ELR (cell line): ENCODE data around the gene CDKN2D.
"Not testable (repeated sequence)": the region's sequence is repeated elsewhere in the genome, so short reads cannot be mapped to it uniquely, and the experiment has no call there.

Experiments
- DNase-seq: peaks from one replicate; pipeline ENCODE4 v3.0.0-alpha.2; 2015; ENCODE audit warnings: low read depth

CDKN2D gene

GRCh38 chr19:10580979-10581631 lies 12.3 kb upstream of the CDKN2D start:
- DNase-seq = peak; percentile 96

- no peak for DNase-seq
These were observed 9.2 kb upstream of the CDKN2D start for GRCh38 chr19:10577951-10578350.

GRCh38 chr19:10575011-10575716 lies 6.4 kb upstream of the CDKN2D start:
- no peak for DNase-seq

DNA sequence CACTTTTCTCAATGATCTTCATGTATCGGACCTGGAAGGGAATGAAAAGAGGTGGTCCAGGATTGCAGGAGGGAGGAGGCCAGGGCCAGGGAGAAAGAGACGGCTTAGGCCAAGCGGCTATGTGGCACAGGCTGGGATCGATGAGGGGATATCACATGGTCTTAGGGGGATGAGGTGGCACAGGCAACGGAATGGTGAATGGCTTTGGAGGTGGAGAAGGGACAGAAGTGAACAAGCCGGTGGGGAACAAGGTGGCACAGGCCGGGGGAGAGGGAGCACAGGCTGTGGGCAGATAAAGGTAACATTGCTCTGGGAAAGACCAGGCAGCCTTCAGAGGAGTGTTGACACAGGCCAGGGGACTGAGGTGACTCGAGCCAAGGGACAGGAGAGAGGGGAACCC lies 5.7 kb upstream of the CDKN2D start:
- no peak for DNase-seq

DNA sequence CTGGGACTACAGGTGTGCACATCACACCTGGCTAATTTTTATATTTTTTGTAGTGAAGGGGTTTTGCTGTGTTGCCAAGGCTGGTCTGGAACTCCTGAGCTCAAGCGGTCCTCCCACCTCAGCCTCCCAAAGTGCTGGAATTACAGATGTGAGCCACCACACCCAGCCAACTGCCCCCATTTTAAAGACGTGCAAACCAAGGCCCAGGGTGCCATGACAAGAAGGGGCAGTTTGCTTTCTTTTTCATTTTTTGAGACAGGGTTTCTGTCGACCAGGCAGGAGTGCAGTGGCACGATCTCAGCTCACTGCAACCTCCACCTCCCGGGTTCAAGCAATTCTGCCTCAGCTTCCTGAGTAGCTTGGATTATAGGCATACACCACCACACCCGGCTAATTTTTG lies 5.0 kb upstream of the CDKN2D start:
- DNase-seq = not testable (repeated sequence)

GRCh38 chr19:10568062-10568825 lies 535 bp downstream of the CDKN2D start:
- peak; percentile 37 for DNase-seq

GRCh38 chr19:10567656-10568055 lies 1.1 kb downstream of the CDKN2D start:
- no peak for DNase-seq

DNA sequence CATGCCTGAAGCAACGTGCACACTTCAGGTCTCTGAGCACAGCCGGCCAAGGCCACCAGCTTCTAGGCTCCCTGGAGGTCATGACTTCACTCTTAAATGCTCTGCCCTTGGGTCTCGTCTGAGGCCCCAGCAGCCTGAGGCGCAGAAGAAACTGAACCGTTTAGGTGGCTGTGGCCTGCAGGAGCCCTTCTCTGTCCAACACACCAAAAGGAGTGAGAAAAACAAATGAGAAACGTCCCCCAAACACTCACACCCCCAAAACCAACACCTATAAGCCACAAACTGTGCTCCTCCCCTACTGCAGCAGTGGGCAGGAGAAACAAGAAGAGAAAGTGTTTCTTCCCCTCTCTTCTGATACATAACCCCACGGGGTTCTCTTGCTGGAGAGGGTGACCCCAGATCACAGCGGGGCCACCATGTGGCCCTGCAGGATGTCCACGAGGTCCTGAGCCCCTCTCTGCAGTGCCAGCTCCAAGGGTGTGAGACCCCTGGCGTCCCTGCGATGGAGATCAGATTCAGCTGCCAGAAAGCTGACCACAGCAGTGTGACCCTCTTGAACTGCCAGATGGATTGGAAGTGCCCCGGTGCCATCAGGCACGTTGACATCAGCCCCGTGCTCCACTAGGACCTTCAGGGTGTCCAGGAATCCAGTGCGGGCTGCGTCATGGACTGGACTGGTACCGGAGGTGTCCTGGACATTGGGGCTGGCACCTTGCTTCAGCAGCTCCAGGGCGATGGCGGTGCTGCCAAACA lies 1.9 kb downstream of the CDKN2D start:
- peak; percentile 26 for DNase-seq

- DNase-seq = no peak
These were observed 2.4 kb downstream of the CDKN2D start for GRCh38 chr19:10566408-10566657.

GRCh38 chr19:10565567-10566407 lies 3.0 kb downstream of the CDKN2D start, which contains the start of gene KRI1:
TSS of gene KRI1 (minus strand) at chr19:10566010. CDS start at chr19:10565999, 11 bp downstream.
- peak; percentile 98 for DNase-seq

DNA sequence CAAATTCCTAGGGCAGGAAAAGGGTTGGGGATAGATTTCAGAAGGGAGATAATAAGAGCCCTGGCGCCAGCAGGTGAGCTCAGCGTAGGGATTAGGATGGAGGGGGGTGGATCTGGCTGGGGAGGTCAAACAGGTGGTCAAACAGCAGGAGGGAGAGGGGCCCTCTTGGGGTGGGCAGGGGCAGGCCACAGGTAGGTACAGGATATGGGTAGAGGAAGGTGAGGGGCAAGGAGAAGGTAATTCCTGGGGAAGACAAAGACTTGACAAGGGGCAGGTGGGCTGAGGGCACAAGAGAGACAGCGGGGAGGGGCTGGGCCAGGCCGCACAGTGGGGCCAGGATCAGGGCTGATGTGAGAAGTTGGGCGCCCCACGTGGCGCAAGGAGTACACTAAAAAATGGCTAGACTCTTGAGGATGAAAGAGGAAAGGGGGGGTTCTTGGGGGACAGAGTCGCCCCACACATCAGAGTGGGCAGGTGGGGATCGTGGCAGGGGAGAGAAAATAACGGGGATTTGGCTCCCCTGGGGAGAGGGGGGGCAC lies 3.7 kb downstream of the CDKN2D start:
- peak; percentile 70 for DNase-seq

GRCh38 chr19:10562609-10563008 lies 6.2 kb downstream of the CDKN2D start:
- DNase-seq = no peak

DNA sequence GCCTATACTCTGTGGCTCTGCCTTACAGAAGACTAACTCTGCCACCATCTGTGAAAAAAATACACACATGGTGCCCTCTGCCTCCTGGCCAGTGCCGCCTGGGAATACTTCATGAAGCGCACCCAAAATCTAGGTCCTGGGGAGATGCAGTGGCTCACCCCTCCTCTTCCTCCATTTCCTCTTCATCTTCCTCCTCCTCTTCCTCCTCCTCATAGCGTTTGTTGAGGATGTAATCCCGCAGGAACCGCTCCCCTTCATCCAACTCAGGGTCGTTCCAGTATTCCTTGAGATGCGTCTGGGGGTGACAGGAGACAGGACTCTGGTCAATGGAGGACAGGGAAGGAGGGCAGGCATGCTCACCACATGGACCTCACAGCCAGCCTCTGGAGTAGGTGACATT lies 8.6 kb downstream of the CDKN2D start:
- no peak for DNase-seq

- no peak for DNase-seq
These were observed 11.1 kb downstream of the CDKN2D start for GRCh38 chr19:10557603-10558197.

- no peak for DNase-seq
These were observed 13.2 kb downstream of the CDKN2D start for GRCh38 chr19:10555610-10555973.

GRCh38 chr19:10554760-10555609 lies 13.8 kb downstream of the CDKN2D start:
- DNase-seq = peak; percentile 43

GRCh38 chr19:10553943-10554381 lies 14.8 kb downstream of the CDKN2D start:
- no peak for DNase-seq

DNA sequence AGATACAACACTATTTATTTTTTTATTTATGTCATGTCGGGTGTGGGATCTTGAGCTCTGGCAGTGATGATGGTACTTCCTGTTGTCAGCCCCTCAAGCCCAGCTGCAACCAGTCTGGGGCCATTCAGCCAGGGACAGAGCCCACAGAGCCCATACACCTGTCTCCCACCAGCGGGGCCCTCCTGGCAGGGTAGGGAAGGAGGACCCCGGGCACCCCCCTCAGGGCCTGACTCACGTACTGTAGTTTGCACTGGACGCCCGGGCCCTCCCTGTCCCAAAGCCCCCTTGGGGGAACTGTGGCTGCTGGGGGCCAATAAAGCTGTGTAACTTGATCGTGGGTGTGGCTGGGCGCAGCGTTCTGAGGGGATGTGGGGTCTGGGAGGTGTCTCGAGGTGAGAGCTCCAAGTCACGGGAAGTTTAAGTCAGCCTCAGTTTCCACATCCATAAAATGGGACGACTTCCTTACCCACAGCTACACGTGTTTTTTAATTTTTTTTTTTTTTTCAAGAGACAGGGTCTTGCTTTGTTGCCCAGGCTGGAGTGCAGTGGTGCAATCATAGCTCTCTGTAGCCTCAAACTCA lies 15.6 kb downstream of the CDKN2D start:
- peak; percentile 25 for DNase-seq

DNA sequence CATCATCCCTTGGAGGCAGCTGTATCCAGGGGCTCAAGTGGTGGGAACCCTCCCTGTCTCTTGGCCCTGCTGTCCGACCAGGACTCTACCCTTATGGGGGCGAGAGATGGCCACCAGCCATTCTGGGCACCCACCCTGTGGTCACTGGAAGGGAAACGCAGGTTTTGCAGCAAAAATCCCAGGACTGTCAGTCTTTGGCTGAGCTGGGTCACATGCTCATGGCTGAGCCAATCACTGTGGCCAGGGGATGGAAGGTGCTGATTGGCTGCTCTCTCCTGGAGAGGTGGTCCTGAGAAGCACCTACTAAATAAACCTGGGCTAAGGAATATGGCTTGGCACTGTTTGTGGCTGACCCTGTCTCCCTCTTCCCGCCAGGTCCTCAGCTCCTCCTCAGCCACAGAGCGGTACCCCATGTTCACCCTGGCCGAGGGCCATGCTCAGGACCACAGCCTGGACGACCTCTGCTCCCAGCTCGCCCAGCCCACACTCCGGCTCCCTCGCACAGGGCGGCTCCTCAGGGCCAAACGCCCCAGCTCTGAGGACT lies 16.2 kb downstream of the CDKN2D start:
- DNase-seq = peak; percentile 60
